Stimulated activated CD8-positive, alpha-beta memory T cell treated with anti-CD3 and anti-CD28 coated beads, Interleukin-2, amount 100 ng/mL, for 1 hour (primary cell): ENCODE results near the gene CFDP1.
"Not testable (repeated sequence)": the region's sequence is repeated elsewhere in the genome, so short reads cannot be mapped to it uniquely, and the experiment has no call there.

Experiments used
- DNase-seq, 2 donors: peaks; one replicate each; pipeline ENCODE4 v3.0.0-alpha.2; 2020; ENCODE audit warnings: low read depth in 2 of 2

The CFDP1 gene

DNA sequence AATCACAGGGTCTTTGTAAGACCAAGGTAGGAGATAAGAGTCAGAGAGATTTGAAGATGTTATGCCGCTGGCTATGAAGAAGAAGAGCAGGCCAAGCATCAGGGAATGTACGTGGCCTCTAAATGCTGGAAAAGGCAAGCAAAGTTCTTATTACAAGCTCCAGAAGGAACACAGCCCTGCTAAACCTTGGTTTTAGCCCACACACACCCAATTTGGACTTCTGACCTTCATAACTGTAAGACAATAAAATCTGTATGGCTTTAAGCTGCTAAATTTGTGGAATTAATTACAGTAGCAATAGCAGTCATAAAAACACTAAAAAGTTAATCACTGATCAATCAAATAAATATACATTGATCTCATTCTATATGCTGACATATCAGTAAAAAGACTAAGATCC, 25.1 kb upstream of the CFDP1 start:
- no peak for DNase-seq

DNA sequence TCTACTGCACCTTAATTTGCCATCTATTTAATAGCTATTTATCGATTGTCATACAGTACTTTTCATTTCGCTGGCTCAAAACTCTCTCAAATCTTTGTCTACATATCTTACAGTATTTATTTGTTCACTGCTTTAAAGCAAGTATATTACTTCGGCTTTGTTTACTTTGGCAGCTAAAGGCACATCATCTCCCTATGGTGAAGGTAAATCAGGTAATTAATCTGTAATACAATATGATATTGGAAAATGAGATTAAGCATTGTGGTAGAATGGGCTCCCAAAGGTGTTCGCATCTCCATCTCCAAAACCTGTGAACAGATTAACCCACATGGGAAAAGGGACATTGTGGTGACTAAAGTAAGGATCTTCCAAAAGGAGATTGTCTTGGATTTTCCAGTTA, 24.7 kb upstream of the CFDP1 start:
- no peak for DNase-seq

DNA sequence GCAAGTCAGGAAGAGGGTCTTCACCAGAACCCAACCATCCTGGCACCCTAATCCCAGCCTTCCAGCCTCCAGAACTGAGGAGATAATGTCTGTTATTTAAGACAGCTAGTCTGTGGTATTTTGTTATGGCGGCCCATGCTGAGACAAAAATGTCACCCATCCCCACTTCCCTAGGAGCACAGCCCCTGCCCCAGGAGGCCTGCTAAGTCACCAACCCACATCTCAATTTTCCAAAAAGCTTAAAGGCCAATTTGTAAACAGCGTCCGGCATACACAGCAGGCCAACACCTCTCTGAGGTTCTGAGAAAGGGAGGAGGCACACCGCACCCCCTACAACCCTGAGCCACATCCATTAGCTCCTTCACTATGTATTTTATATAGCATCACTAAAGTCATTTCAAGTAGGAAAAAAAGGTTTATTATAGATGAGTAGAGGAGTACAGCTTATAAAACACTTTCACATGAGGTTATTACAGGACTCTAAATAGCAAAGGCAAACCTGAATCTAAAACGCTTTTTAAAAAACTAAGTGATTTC, 24.2 kb upstream of the CFDP1 start:
- no peak for DNase-seq

DNA sequence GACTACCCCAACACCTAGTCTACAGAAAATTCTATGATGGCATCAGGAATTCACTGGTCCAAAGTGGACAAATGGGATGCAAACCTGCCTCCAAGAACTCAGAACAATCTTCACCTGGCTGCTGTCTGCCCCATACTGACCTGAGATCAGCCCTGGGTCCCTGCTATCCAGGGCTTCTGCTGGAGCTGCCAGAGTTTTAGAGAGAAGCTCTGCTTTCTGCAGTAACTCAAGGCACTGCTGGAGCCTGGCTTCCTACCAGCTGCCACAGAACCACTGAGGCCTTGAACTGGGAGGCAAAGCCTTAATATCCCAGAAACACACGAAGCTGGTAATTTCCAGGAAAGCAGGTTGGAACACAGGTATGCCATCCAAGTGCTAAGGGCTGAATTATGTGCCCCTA, 23.7 kb upstream of the CFDP1 start:
- no peak for DNase-seq

DNA sequence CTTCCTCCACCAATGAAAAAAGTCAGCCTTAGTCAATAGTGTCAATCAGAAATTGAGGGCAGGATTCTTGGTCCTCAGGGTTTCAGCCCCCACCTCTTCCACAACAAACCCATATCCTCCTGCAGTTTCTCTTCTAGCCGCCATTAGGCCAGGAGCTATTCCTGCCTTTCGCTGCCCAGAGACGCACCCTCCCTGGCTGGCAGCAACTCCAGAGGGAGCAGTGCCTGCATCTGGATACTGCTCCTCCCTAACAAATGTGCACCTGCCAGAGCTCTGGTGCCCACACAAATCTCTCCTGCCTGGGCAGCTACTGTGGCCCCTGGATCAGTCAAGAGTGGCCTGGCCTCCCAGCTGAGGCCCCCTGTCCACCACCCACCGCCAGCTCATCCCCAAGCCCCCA, 23.2 kb upstream of the CFDP1 start:
- not testable (repeated sequence) for DNase-seq

DNA sequence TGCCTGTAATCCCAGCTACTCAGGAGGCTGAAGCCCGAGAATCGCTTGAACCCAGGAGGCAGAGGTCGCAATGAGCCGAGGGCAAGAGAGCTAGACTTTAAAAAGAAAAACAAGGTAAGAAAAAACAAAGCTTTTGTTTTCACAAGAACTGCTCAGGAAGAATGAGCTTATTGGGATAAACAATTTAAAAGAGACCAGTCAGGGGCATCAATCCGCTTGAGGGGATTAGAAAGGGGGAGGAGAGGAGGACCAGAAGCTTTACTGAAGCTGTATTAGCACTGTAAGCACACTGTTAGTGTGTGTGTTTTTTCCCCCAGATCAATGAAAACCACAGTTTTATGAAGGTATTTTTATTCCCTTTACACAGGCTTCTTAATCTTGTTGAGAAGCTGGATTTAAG, 22.4 kb upstream of the CFDP1 start:
- no peak for DNase-seq

DNA sequence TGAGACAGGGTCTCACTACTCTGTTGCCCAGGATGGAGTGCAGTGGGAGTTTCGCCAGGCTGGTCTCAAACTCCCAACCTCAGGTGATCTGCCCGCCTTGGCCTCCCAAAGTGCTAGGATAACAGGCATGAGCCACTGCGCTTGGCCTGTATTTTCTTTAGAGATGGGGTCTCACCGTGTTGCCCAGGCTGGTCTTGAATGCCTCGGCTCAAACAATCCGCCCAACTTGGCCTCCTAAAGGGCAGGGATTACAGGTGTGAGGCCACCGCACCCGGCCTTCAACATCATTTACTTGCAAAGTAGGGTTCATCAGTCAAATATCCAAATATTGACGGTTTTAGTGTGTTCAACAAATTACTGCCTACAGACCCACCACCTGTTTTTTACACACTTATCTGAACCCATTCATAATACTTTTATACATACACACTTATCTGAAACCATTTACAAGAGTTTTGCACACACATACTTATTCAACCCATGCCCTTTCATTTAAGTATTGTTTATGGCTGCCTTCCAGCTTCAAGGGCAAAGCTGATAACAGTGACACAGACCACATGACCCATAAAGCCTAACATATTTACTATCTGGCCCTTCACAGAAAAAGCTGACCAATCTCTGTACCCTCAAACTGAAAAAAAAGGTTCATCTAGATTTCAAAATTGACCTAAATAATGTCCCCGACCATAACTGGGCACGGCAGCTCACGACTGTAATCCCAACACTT, 19.3 kb upstream of the CFDP1 start:
- no peak for DNase-seq

DNA sequence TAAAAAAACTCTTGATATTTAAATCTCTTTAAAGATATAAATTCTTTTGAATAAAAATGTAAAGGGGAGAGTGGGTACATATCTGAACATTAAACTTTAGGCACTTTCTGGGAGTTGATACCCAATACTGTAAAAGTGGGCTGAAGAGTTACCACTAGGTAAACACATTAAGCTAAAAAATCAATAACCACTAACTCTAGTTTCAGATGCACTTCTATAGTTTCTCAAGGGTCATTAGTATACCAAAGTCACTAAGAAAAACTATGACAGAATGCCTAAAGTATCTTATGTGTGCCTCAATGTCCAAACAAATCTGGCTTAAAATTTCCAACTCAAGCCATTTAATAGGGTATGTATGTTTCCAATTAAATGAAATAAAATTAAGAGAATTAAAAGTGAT, 13.1 kb upstream of the CFDP1 start:
- no peak for DNase-seq

DNA sequence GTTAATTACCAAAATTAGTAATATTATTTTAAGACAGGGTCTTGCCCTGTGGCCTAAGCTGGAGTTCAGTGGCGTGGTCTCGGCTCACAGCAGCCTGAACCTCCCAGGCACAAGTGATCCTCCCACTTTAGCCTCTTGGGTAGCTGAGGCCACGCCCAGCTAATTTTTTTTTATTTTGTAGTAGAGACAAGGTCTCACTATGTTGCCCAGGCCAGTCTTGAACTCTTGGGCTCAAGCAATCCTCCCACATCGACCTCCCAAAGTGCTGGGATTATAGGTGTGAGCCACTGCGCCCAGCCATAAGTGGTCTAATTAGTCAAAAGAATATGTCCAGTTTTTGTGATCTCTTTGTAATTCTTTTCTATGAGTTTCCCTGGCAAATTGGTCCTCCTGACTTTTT, 12.0 kb upstream of the CFDP1 start:
- DNase-seq = no peak

DNA sequence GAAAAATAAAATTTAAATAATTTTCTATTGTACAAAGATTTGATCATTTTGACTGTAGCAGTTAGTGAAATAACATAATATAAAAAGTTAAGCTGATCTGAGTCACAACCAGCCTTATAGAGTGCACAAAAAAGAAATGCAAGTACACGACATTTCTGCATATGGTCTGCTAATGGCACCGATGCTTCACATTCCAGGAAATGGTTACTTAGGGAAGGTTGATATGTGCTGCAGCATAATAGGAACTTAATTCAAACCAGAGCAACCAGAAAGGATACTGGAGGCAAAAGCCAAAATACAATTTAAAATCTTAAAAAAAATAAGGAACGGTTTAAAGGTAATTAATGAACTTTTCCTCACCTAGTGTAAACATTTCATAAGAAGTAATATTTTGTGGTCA, 10.0 kb upstream of the CFDP1 start:
- DNase-seq = no peak

DNA sequence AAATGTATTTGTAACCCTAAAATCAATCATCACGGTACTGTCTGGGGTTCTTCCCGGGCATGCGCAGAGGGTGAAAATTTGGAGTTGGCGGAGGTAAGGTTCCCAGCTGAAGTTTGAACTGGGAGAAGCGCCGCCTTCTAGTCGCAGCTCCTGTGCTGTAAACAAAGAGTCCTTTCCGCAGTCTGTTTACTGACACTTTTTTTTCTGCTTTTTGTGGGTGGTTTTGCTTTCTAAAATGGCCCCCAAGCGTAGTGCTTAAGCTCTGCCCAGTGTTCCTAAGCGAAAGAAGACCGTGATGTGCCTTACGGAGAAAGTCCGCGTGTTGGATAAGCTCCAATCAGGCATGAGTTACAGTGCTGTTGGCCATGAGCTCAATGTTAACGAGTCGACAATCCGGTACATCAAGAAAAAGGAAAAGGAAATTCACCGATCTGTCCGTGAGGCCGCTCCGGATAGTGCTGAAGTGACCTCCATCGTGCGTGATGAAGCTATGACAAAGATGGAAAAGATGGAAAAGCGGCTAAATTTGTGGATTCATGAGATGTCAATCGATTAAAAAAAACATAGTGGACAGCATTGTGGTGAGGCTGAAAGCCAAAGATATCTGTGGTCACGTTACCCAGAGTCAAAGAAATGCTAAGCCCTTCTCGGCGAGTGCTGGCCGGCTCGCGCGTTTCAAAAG, 570 bp upstream of the CFDP1 start:
- peak in 1 of 2 donors; percentile 14 for DNase-seq

DNA sequence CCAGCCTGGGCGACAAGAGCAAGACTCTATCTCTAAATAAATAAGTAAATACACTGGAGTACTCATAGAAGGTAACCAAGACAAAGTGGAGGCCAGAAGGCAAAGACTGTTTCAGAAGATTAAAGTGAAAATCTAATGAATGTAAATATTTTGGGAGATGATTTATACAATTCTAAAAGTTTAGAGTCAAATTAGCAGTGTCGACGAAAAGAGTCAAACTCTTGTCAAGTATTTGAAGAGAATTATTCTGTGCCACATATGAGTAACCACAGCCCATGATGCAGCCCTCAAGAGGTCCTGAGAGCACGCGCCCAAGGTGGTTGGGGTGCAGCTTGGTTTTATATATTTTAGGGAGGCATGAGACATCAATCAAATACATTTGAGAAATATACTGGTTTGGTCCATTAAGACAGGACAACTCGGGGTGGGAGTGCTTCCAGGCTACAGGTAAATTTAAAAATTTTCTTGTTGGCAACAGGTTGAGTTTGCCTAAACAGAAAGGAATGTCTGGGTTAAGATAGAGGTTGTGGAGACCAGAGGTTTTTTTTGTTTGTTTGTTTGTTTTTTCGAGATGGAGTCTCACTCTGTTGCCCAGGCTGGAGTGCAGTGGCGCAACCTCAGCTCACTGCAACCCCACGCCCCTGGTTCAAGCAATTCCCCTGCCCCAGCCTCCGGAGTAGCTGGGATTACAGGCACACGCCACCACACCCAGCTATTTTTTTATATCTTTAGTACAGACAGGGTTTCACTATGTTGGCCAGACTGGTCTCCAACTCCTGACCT, 3.5 kb downstream of the CFDP1 start:
- DNase-seq = no peak

DNA sequence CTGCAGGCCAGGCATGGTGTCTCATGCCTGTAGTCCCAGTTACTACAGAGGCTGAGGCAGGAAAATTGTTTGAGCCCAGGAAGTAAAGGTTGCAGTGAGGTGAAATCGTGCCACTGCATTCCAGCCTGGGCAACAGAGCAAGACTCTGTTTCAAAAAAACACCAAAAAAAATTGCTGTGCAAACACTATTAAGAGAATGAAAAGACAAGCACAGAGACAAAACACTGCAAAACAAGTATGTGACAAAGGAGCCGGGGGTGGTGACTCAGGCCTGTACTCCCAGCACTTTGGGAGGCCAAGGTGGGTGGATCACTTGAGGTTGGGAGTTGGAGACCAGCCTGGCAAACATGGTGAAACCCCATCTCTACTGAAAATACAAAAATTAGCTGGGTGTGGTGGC, 6.8 kb downstream of the CFDP1 start:
- not testable (repeated sequence) for DNase-seq

DNA sequence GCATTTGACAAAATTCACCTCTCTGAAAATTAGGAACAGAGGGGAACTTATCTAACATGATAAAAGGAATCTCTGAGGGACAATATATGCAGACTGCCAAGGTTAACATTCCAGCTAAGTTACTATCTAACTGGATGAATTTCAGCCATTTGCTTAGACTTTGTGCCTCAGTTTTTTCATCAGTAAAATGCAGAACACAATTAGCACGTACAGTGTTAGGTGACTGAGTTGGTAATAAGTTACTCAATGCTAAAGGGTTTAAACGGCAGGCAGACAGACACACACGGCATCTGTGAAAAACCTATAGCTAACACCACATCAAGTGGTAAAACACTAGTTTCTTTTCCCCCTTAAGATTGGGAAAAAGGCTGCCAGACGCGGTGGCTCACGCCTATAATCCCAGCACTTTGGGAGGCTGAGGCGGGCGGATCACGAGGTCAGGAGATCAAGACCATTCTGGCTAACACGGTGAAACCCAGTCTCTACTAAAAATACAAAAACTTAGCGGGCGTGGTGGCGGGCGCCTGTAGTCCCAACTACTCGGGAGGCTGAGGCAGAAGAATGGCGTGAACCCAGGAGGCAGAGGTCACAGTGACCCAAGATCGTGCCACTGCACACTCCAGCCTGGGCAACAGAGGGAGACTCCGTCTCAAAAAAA, 9.1 kb downstream of the CFDP1 start:
- DNase-seq = not testable (repeated sequence)

DNA sequence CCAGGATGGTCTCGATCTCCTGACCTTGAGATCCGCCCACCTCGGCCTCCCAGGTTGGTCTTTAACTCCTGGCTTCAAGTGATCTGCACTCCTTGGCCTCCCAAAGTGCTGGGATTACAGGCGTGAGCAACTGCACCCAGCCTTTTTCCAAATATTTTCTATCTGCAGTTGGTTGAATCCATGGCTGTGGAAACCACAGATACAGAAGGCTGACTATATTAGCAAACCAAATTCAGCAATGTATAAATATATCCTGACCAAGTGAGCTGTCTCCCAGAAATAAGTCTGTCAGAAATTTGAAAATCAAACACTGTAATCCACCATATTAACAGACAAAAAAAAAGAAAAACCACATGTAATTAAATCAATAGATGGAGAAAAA, 9.6 kb downstream of the CFDP1 start:
- DNase-seq = no peak

DNA sequence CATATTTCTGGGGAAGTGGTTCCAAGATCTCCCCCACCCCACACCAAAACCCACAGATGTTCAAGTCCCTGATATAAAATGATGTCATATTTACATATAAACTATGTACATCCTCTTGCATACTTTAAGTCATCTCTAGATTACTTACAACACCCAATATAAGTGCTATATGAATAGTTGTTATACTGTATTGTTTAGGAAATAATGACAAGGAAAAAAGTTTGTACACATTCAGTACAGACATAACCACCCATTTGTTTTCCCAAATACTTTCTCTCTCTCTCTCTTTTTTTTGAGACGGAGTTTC, 11.5 kb downstream of the CFDP1 start:
- DNase-seq = no peak

DNA sequence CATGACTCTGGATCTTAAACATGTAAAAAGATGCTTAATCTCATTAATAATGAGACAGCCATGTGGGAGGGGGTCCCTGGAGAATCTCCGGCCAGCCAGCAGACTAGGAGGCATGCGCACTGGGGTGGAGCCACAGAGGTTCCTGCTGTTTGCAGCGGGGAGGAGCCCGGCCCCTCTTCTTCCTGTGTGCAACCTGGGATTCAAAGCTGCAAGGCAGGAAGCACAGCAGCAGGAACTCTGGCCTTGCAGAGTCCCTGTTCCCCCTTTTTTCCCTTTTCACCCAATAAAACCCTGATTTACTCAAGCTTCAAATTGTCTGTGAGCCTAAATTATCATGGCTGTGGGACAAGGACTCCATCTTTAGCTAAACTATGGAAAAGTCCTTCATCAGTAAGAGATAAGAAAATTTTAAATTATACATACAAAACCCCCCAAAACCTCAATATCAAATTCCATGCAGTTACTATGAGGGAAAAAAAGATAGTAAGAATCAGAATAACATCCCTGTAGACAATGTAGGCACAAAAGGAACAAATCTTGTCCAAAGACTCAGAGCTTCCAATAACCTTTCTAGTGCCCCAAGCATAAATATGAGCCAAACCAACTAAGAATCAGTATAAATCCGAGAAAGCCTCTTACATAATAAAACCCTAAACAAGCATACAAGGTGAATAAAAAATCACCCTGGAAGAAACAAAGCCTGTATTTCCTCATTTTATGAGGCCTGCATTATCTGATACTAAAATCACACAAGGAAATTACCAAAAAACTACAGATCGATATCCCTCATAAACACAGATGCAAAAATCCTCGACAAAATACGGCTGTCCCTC, 12.1 kb downstream of the CFDP1 start:
- DNase-seq = no peak

DNA sequence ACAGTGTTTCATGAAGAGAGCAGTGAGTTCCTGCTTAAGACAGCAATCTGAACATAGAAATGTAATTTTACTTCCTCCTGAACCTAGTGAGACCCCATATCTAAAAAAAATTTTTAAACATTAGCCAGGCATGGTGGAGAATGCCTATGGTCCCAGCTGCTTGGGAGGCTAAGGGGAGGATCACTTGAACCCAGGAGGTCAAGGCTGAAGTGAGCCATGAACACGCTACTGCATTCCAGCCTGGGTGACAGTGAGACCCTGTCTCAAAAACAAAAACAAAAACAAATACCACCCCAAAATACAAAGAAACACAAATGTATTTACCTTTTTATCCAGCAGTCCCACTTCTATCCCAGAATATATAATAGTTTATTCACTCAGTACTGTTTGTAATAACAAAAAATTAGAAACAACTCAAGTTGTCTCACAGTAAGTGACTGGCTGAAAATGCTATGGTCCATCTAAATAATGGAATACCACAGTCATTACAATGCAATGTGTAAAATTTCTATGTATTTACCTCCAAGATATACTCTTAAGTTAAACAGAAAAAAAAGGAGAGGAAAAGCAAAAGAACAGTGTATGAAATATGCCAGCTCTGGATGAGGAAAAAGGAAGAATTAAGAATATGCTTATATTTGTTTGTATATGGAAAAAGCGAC, 16.3 kb downstream of the CFDP1 start:
- no peak for DNase-seq

DNA sequence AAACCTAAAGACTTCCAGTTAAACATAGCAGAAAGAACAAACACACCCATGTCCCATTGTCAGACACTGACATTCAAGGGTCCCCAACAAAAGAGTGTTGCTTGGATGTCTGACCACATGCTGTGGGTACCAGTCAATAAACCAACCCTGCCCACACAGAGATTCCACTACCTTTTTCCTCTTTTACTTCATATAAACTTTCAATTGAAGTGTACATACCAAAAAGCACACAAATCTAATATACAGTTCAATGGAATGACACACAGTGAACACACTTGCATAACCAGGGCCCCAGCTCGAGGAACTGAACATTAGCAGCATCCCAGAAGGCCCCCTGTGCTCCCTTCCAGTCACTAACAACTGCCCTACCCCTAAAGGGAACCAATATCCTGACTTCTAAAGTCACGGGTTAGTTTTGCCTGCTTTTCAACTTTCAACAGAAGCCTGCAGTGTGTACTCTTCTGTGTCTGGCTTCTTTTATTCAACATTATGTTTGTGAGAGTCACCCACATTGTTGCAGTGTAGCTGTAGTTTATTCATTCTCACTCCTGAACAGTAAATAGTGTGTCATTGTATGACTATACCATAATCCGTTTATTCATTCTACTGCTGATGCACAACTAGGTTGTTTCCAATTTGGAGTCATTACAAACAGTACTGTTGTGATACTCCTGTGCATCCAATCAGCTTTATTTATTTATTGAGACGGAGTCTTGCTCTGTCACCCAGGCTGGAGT, 18.0 kb downstream of the CFDP1 start:
- DNase-seq = no peak

DNA sequence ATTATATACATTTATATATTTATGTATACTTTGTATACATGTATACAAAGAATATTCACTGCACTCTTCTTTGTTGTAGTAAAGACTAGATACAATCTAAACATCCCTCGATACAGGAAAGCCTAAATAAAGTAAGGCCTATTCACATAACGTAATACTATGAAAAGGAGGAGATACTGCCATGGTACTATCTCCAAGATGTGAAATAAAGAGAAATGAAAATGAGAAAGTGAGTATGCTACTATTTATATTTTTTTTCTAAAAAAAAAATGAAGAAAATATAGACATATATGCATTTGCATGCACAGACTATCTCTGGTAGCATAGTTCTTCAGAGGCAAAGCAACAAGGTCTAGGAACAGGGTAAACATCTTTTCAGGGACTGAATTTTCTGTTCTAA, 19.4 kb downstream of the CFDP1 start:
- DNase-seq = no peak
